A549 (cell line): ENCODE data around the gene OTUD4. TPM values are rescaled to one million over a fixed set of nuclear protein-coding genes. Genes with fewer than 3 reads are reported as not detected.

Experiments used
- ATAC-seq, 2 experiments: fragments of 200-7000 bp in 1 of 2; fragments of >200 bp in 1 of 2; cut with Nextera tagmentation in 1 of 2; cut with Tn5 transposase in 1 of 2; 3 replicates each; pipeline versions ENCODE4 v1.8.0 to v1.9.1; 2018 to 2020; ENCODE audit warnings: mild to moderate bottlenecking in 1 of 2, moderate library complexity in 1 of 2
- CTCF ChIA-PET: fragments of 300-600 bp; sonication (Branson Sonifier 250); formaldehyde crosslinking; extraction: SDS; loops from one replicate; lab custom pipeline; 2021; ENCODE audit warnings: antibody characterized with exemption, inconsistent platforms; lab: Yijun Ruan, JAX
- POLR2A ChIA-PET: fragments of 350-600 bp; formaldehyde crosslinking; extraction: SDS; loops from one replicate; lab custom pipeline; 2021; ENCODE audit warnings: antibody characterized with exemption, inconsistent platforms; lab: Yijun Ruan, JAX
- DNase-seq, 2 experiments: peaks; one replicate each; pipeline versions ENCODE4 v3.0.0 to v3.0.0-alpha.2; 2011 to 2016; ENCODE audit warnings: low read depth in 1 of 2, low spot score in 1 of 2
- FAIRE-seq: peaks from 2 replicates; lab custom pipeline; 2011; peaks lifted over from hg19 to GRCh38; lab: Jason Lieb, UNC
- H3K27ac ChIP-seq, 2 experiments: fragments of >200 bp; sonication (Bioruptor Twin); formaldehyde crosslinking; 3 replicates each; pipeline ENCODE4 v1.5.1; 2016 to 2017
- H3K4me1 ChIP-seq: fragments of >200 bp; sonication (Bioruptor Twin); formaldehyde crosslinking; 3 replicates; pipeline ENCODE4 v1.6.1; 2016
- H3K4me2 ChIP-seq: fragments of >200 bp; sonication (Bioruptor Twin); formaldehyde crosslinking; 3 replicates; pipeline ENCODE4 v1.6.1; 2016
- H3K4me3 ChIP-seq: fragments of >200 bp; sonication (Bioruptor Twin); formaldehyde crosslinking; 3 replicates; pipeline ENCODE4 v1.5.1; 2016
- H3K9me3 ChIP-seq: fragments of >200 bp; sonication (Bioruptor Twin); formaldehyde crosslinking; 3 replicates; pipeline ENCODE4 v1.6.1; 2016
- ATOH8 ChIP-seq: fragments of 250-450 bp; sonication (Bioruptor Pico); IDR thresholded peaks from 2 replicates; pipeline ENCODE4 v1.5.0; 2020; ENCODE audit warnings: low read depth, mild to moderate bottlenecking, moderate library complexity
- BCL3 ChIP-seq: fragments of >200 bp; sonication (Bioruptor Twin); formaldehyde crosslinking; IDR thresholded peaks from 3 replicates; pipeline ENCODE4 v1.6.1; 2016
- BHLHE40 ChIP-seq: IDR thresholded peaks from 2 replicates; pipeline ENCODE4 v1.6.1; 2012; ENCODE audit warnings: low read depth, low read length, inconsistent platforms
- CBX2 ChIP-seq: fragments of 200-600 bp; sonication (generic); IDR thresholded peaks from 2 replicates; pipeline ENCODE4 v1.6.1; 2016; ENCODE audit warnings: low read depth, mild to moderate bottlenecking, borderline replicate concordance
- CBX8 ChIP-seq: fragments of 200-600 bp; sonication (generic); IDR thresholded peaks from 2 replicates; pipeline ENCODE4 v1.6.1; 2016
- CEBPB ChIP-seq, 2 experiments: fragments of >200 bp in 1 of 2; sonication (Bioruptor Twin) in 1 of 2; formaldehyde crosslinking in 1 of 2; IDR thresholded peaks; 2 replicates each; pipeline ENCODE4 v1.6.1; 2012 to 2016
- CTCF ChIP-seq: fragments of >200 bp; sonication (Bioruptor Twin); formaldehyde crosslinking; IDR thresholded peaks from 3 replicates; pipeline ENCODE4 v1.5.1; 2016
- E2F6 ChIP-seq: IDR thresholded peaks from 2 replicates; pipeline ENCODE4 v1.6.1; 2012; ENCODE audit warnings: low read depth, borderline replicate concordance
- EHMT2 ChIP-seq: fragments of 200-600 bp; sonication (generic); IDR thresholded peaks from 2 replicates; pipeline ENCODE4 v1.6.1; 2016; ENCODE audit warnings: antibody characterized with exemption, low read depth, mild to moderate bottlenecking, moderate library complexity
- ESRRA ChIP-seq: fragments of 150-350 bp; IDR thresholded peaks from 2 replicates; pipeline ENCODE4 v1.6.1; 2014; ENCODE audit warnings: mild to moderate bottlenecking, low read length, borderline replicate concordance
- HDAC2 ChIP-seq: fragments of 200-600 bp; sonication (generic); IDR thresholded peaks from 2 replicates; pipeline ENCODE4 v1.6.1; 2016
- HMGXB4 ChIP-seq: fragments of 250-450 bp; sonication (Bioruptor Pico); IDR thresholded peaks from 2 replicates; pipeline ENCODE4 v1.5.0; 2021; ENCODE audit warnings: mild to moderate bottlenecking, moderate library complexity, borderline replicate concordance
- HOXA7 ChIP-seq: fragments of 250-450 bp; sonication (Bioruptor Pico); IDR thresholded peaks from 2 replicates; pipeline ENCODE4 v1.5.0; 2020; ENCODE audit warnings: mild to moderate bottlenecking, moderate library complexity
- HOXB5 ChIP-seq: fragments of 250-450 bp; sonication (Bioruptor Pico); IDR thresholded peaks from 2 replicates; pipeline ENCODE4 v1.5.0; 2020; ENCODE audit warnings: mild to moderate bottlenecking, moderate library complexity
- JUN ChIP-seq, 2 experiments: fragments of >200 bp; sonication (Bioruptor Twin); formaldehyde crosslinking; IDR thresholded peaks; 2 replicates in 1 of 2; 3 replicates in 1 of 2; pipeline ENCODE4 v1.6.1; 2016 to 2017
- JUNB ChIP-seq: fragments of >200 bp; sonication (Bioruptor Twin); formaldehyde crosslinking; IDR thresholded peaks from 2 replicates; pipeline ENCODE4 v1.6.1; 2016
- MAFK ChIP-seq: fragments of 450-650 bp; IDR thresholded peaks from 2 replicates; pipeline ENCODE4 v1.6.1; 2014; ENCODE audit not compliant: partially characterized antibody
- MAZ ChIP-seq: fragments of 150-350 bp; IDR thresholded peaks from 2 replicates; pipeline ENCODE4 v1.6.1; 2014; ENCODE audit warnings: antibody characterized with exemption, low read depth, low read length, borderline replicate concordance
- MYC ChIP-seq: IDR thresholded peaks from 2 replicates; pipeline ENCODE4 v1.6.1; 2012; ENCODE audit warnings: mild to moderate bottlenecking, inconsistent platforms, low read length, improper control_type of control experiment, borderline replicate concordance
- NPAS2 ChIP-seq: fragments of 250-450 bp; sonication (Bioruptor Pico); IDR thresholded peaks from 2 replicates; pipeline ENCODE4 v1.8.0; 2022; ENCODE audit warnings: mild to moderate bottlenecking, moderate library complexity, borderline replicate concordance
- NR3C1 ChIP-seq: fragments of >200 bp; sonication (Bioruptor Twin); formaldehyde crosslinking; IDR thresholded peaks from 3 replicates; pipeline ENCODE4 v1.6.1; 2017
- RAD21 ChIP-seq, 2 experiments: fragments of >200 bp in 1 of 2; sonication (Bioruptor Twin) in 1 of 2; formaldehyde crosslinking in 1 of 2; IDR thresholded peaks in 1 of 2; conservative IDR thresholded peaks in 1 of 2; 2 replicates in 1 of 2; 3 replicates in 1 of 2; pipeline ENCODE4 v1.6.1; 2012 to 2018; ENCODE audit warnings: inconsistent platforms in 1 of 2
- RARB ChIP-seq: fragments of 250-450 bp; sonication (Bioruptor Pico); IDR thresholded peaks from 2 replicates; pipeline ENCODE4 v1.8.0; 2021; ENCODE audit warnings: mild to moderate bottlenecking, moderate library complexity
- RCOR1 ChIP-seq: fragments of 150-350 bp; IDR thresholded peaks from 2 replicates; pipeline ENCODE4 v1.6.1; 2014; ENCODE audit warnings: antibody characterized with exemption, low read length, low read depth
- RFX5 ChIP-seq: fragments of 450-650 bp; IDR thresholded peaks from 2 replicates; pipeline ENCODE4 v1.7.1; 2014; ENCODE audit warnings: antibody characterized with exemption, mild to moderate bottlenecking, moderate library complexity
- SMC3 ChIP-seq: fragments of >200 bp; sonication (Bioruptor Twin); formaldehyde crosslinking; IDR thresholded peaks from 3 replicates; pipeline ENCODE4 v1.6.1; 2018; ENCODE audit warnings: inconsistent platforms
- SREBF2 ChIP-seq: fragments of 450-650 bp; IDR thresholded peaks from 2 replicates; pipeline ENCODE4 v1.6.1; 2014; ENCODE audit warnings: mild to moderate bottlenecking, moderate library complexity
- TP53 ChIP-seq: fragments of 250-450 bp; sonication (Bioruptor Pico); IDR thresholded peaks from 2 replicates; pipeline ENCODE4 v1.5.0; 2021; ENCODE audit warnings: mild to moderate bottlenecking, moderate library complexity
- ZNF302 ChIP-seq: fragments of 250-450 bp; sonication (Bioruptor Pico); IDR thresholded peaks from 2 replicates; pipeline ENCODE4 v1.9.0; 2021; ENCODE audit warnings: inconsistent platforms, mild to moderate bottlenecking, moderate library complexity
- WGBS: methylation state at CpG from one replicate; pipeline ENCODE4 v1.1.6; 2017; ENCODE audit errors: missing lambda C conversion rate; 5-methylcytosine and 5-hydroxymethylcytosine counted together
- polyA plus RNA-seq, 4 experiments: library from polyadenylated mRNA; depleted of rRNA in 3 of 4; stranded (reverse); fragments of >200 nt; fragmentation: RNase III in 1 of 4; extraction: RNeasy Plus Mini Kit Qiagen cat#74134 plus additional on column Dnase treatment in 1 of 4; gene quantifications; 2 replicates in 3 of 4; 3 replicates in 1 of 4; pipeline ENCODE4 v1.2.3, GENCODE V29; 2011 to 2017

The OTUD4 gene
- polyA plus RNA-seq, 2 of the 4 experiments (the other 2 are of a cell fraction) = 11.5 to 34.8 TPM

GRCh38 chr4:145155268-145155870 lies 25.0 kb downstream of the OTUD4 start:
- POLR2A ChIA-PET = no interaction called here
- H3K9me3 ChIP-seq = no peaks in the 10 kb centered on the region
- TF ChIP-seq SMC3 (no peak), MAFK (peak; percentile 71), JUN (IDR thresholded peaks at IDR 0.05) (no peak), ZNF302 (CRISPR knock-in tag) (no peak), NPAS2 (CRISPR knock-in tag) (no peak), HMGXB4 (CRISPR knock-in tag) (no peak), RFX5 (no peak)
- TF ChIP-seq, all 56 proteins: peak for 1
- ATAC-seq (no peak), FAIRE-seq (no peak), DNase-seq (no peak)
- Histone ChIP-seq H3K4me2 (no peak overlapping the region), H3K4me1 (no peaks in the 10 kb centered on the region), H3K27ac (no peak overlapping the region), H3K4me3 (no peak overlapping the region)
- CTCF ChIA-PET = interaction anchor here (1.3 kb wide), 1 partner anchor 14 kb away, joined by 3 read pairs; no protein-coding TSS in a partner anchor
- 65% methylated on average over 2 of the region's 2 CpGs for WGBS

- no CpG with 5 or more reads among the region's 1 CpG for WGBS
- FAIRE-seq = no peak
- CTCF ChIA-PET = interaction anchor here (0.6 to 1.3 kb wide), 2 partner anchors 15 to 604 kb away, joined by 3 to 4 read pairs; no protein-coding TSS in a partner anchor
Observed at GRCh38 chr4:145154573-145154972, 25.8 kb downstream of the OTUD4 start.

More at GRCh38 chr4:145154573-145154972, 25.8 kb downstream of the OTUD4 start:
- TF ChIP-seq BCL3 (no peak), MYC (no peak), E2F6 (no peak), HDAC2 (no peak), SREBF2 (no peak), HOXB5 (CRISPR knock-in tag) (no peak), TP53 (CRISPR knock-in tag) (no peak), CEBPB (IDR thresholded peaks at IDR 0.05) (no peak), HOXA7 (no peak), MAFK (no peak), RCOR1 (no peak), CBX2 (no peak), MAZ (no peak), SMC3 (peak; percentile 27; the same call in 2 of the 3 replicates), EHMT2 (no peak), ATOH8 (no peak), CTCF (peak; percentile 40), HMGXB4 (CRISPR knock-in tag) (no peak), NR3C1 (no peak), BHLHE40 (no peak), RARB (CRISPR knock-in tag) (no peak), CBX8 (no peak), RAD21 (conservative IDR thresholded peaks at IDR 0.05 in 1 of 2, IDR thresholded peaks at IDR 0.05 in 1 of 2) (peak; percentile 50 to 52), ESRRA (no peak), JUNB (no peak)
- TF ChIP-seq, all 56 proteins: peak for 3
- peak; percentile 84 to 87; a peak in 5 of 6 replicates for ATAC-seq
- H3K4me2 ChIP-seq = no peak overlapping the region
- H3K4me3 ChIP-seq = no peak overlapping the region
- H3K27ac ChIP-seq = no peak overlapping the region
- no peaks in the 10 kb centered on the region for H3K4me1 ChIP-seq
- peak; percentile 7 to 25 for DNase-seq
- POLR2A ChIA-PET = no interaction called here
- no peaks in the 10 kb centered on the region for H3K9me3 ChIP-seq
